Fibroblast of skin of back (primary cell): ENCODE measurements around the gene TMPRSS7.
"Not testable (repeated sequence)": the region's sequence is repeated elsewhere in the genome, so short reads cannot be mapped to it uniquely, and the experiment has no call there.

Source experiments
- DNase-seq: peaks from one replicate; pipeline ENCODE4 v3.0.0-alpha.2; 2013

The TMPRSS7 gene

GRCh38 chr3:112012205-112012992 is 22.1 kb upstream of the TMPRSS7 start:
- DNase-seq = no peak

- peak; percentile 78 for DNase-seq
Measured at GRCh38 chr3:112013058-112013783, 21.3 kb upstream of the TMPRSS7 start.

- DNase-seq = no peak
Measured at GRCh38 chr3:112013784-112014143, 20.8 kb upstream of the TMPRSS7 start.

GRCh38 chr3:112017091-112017490 is 17.4 kb upstream of the TMPRSS7 start:
- no peak for DNase-seq

- no peak for DNase-seq
Measured at GRCh38 chr3:112018712-112019111, 15.8 kb upstream of the TMPRSS7 start.

- no peak for DNase-seq
Measured at GRCh38 chr3:112019716-112020115, 14.8 kb upstream of the TMPRSS7 start.

- DNase-seq = no peak
Measured at GRCh38 chr3:112020674-112021085, 13.9 kb upstream of the TMPRSS7 start.

- no peak for DNase-seq
Measured at GRCh38 chr3:112027142-112027541, 7.4 kb upstream of the TMPRSS7 start.

GRCh38 chr3:112027826-112028225 is 6.7 kb upstream of the TMPRSS7 start:
- DNase-seq = no peak

GRCh38 chr3:112030901-112031300 is 3.6 kb upstream of the TMPRSS7 start:
- DNase-seq = peak; percentile 24

- DNase-seq = no peak
Measured at GRCh38 chr3:112032098-112032731, 2.3 kb upstream of the TMPRSS7 start.

GRCh38 chr3:112035241-112035640 is 705 bp downstream of the TMPRSS7 start:
- no peak for DNase-seq

- DNase-seq = not testable (repeated sequence)
Measured at GRCh38 chr3:112037194-112037593, 2.7 kb downstream of the TMPRSS7 start.

GRCh38 chr3:112038863-112039262 is 4.3 kb downstream of the TMPRSS7 start:
- peak; percentile 10 for DNase-seq

- no peak for DNase-seq
Measured at GRCh38 chr3:112041321-112041720, 6.8 kb downstream of the TMPRSS7 start.

- no peak for DNase-seq
Measured at GRCh38 chr3:112042842-112043280, 8.3 kb downstream of the TMPRSS7 start.

GRCh38 chr3:112043621-112044201 is 9.2 kb downstream of the TMPRSS7 start:
- peak; percentile 75 for DNase-seq

GRCh38 chr3:112046599-112046998 is 12.1 kb downstream of the TMPRSS7 start:
- DNase-seq = no peak

GRCh38 chr3:112047264-112047663 is 12.7 kb downstream of the TMPRSS7 start:
- DNase-seq = no peak

GRCh38 chr3:112048911-112049310 is 14.4 kb downstream of the TMPRSS7 start:
- DNase-seq = no peak

GRCh38 chr3:112053229-112053628 is 18.7 kb downstream of the TMPRSS7 start:
- no peak for DNase-seq

- peak; percentile 78 for DNase-seq
Measured at GRCh38 chr3:112056451-112056929, 22.0 kb downstream of the TMPRSS7 start.

GRCh38 chr3:112059497-112059896 is 25.0 kb downstream of the TMPRSS7 start:
- DNase-seq = no peak
